H54 (cell line): ENCODE results near the gene PTCRA.
"Not testable (repeated sequence)": the region's sequence is repeated elsewhere in the genome, so short reads cannot be mapped to it uniquely, and the experiment has no call there.

Source experiments
- DNase-seq: peaks from one replicate; pipeline ENCODE4 v3.0.0; 2011; ENCODE audit warnings: low spot score, mixed read lengths; ENCODE audit not compliant: insufficient read length
- FAIRE-seq: peaks from 3 replicates; lab custom pipeline; 2011; peaks lifted over from hg19 to GRCh38; lab: Jason Lieb, UNC
- POLR2A ChIP-seq: IDR thresholded peaks from 2 replicates; pipeline ENCODE4 v1.6.1; 2011; ENCODE audit warnings: low read depth, mild to moderate bottlenecking, low read length

The PTCRA gene

GRCh38 chr6:42925248-42925857 lies 9.5 kb downstream of the PTCRA start:
- FAIRE-seq, result no peak
- no peak for DNase-seq
- no peak for TF ChIP-seq POLR2A

GRCh38 chr6:42928986-42929820 lies 13.3 kb downstream of the PTCRA start, which contains the start of gene CNPY3:
CNPY3 (plus strand) TSS chr6:42929480; CDS start chr6:42929571, 91 bp downstream.
- DNase-seq, result peak; percentile 94
- peak; percentile 60 for FAIRE-seq
- peak; percentile 48 for TF ChIP-seq POLR2A

- FAIRE-seq (no peak), DNase-seq (no peak)
- TF ChIP-seq POLR2A, result peak; percentile 7; the same call in 1 of the 2 replicates
These were observed 14.0 kb downstream of the PTCRA start for GRCh38 chr6:42929821-42930360.

- no peak for DNase-seq
These were observed 16.6 kb downstream of the PTCRA start for GRCh38 chr6:42932412-42932811.

GRCh38 chr6:42933205-42933604 lies 17.4 kb downstream of the PTCRA start:
- DNase-seq, result no peak
- no peak for FAIRE-seq
- no peak for TF ChIP-seq POLR2A

More at GRCh38 chr6:42932412-42932811, 16.6 kb downstream of the PTCRA start:
- TF ChIP-seq POLR2A, result no peak
- no peak for FAIRE-seq

- DNase-seq, result no peak
- FAIRE-seq, result no peak
- TF ChIP-seq POLR2A, result no peak
These were observed 19.5 kb downstream of the PTCRA start for GRCh38 chr6:42935322-42935721.

GRCh38 chr6:42936398-42936797 lies 20.5 kb downstream of the PTCRA start:
- no peak for TF ChIP-seq POLR2A
- FAIRE-seq, result no peak
- DNase-seq, result no peak

GRCh38 chr6:42937548-42938427 lies 21.9 kb downstream of the PTCRA start:
- TF ChIP-seq POLR2A, result no peak
- no peak for FAIRE-seq
- no peak for DNase-seq

GRCh38 chr6:42938428-42938796 lies 22.6 kb downstream of the PTCRA start:
- FAIRE-seq, result no peak
- no peak for DNase-seq
- no peak for TF ChIP-seq POLR2A

GRCh38 chr6:42938987-42939809 lies 23.3 kb downstream of the PTCRA start:
- no peak for FAIRE-seq
- no peak for DNase-seq
- TF ChIP-seq POLR2A, result no peak

- FAIRE-seq, result no peak
- no peak for DNase-seq
- no peak for TF ChIP-seq POLR2A
These were observed 23.9 kb downstream of the PTCRA start for GRCh38 chr6:42939810-42940167.

GRCh38 chr6:42940493-42941045 lies 24.7 kb downstream of the PTCRA start:
- TF ChIP-seq POLR2A, result no peak
- no peak for DNase-seq
- FAIRE-seq, result no peak

GRCh38 chr6:42941356-42941755 lies 25.5 kb downstream of the PTCRA start:
- not testable (repeated sequence) for FAIRE-seq, DNase-seq
